HG03558 (cell line): ENCODE data around the gene HAS3.

ENCODE experiments used
- ATAC-seq: cut with Tn5 transposase; IDR thresholded peaks from one replicate; pipeline ENCODE4 v1.9.1; 2021; ENCODE audit warnings: moderate number of reproducible peaks; ENCODE audit not compliant: unreplicated experiment; ENCODE audit errors: extremely low read depth

Gene HAS3

GRCh38 chr16:69088684-69089083 is 16.8 kb upstream of the HAS3 start:
- ATAC-seq = no peak

GRCh38 chr16:69089091-69089910 is 16.2 kb upstream of the HAS3 start:
- ATAC-seq = no peak

GRCh38 chr16:69093974-69094373 is 11.5 kb upstream of the HAS3 start:
- no peak for ATAC-seq

GRCh38 chr16:69094501-69094900 is 11.0 kb upstream of the HAS3 start:
- no peak for ATAC-seq

GRCh38 chr16:69095193-69095592 is 10.3 kb upstream of the HAS3 start:
- ATAC-seq = no peak

- ATAC-seq = no peak
Observed at GRCh38 chr16:69100071-69100691, 5.3 kb upstream of the HAS3 start.

GRCh38 chr16:69106491-69107315 is 1.2 kb downstream of the HAS3 start:
- no peak for ATAC-seq

GRCh38 chr16:69107316-69107962 is 2.0 kb downstream of the HAS3 start:
- no peak for ATAC-seq

- ATAC-seq = no peak
Observed at GRCh38 chr16:69108064-69108904, 2.8 kb downstream of the HAS3 start.

GRCh38 chr16:69108905-69109252 is 3.4 kb downstream of the HAS3 start:
- ATAC-seq = no peak

GRCh38 chr16:69109486-69110270 is 4.2 kb downstream of the HAS3 start:
- ATAC-seq = no peak

- ATAC-seq = no peak
Observed at GRCh38 chr16:69110406-69110805, 5.0 kb downstream of the HAS3 start.

- no peak for ATAC-seq
Observed at GRCh38 chr16:69111216-69111875, 5.9 kb downstream of the HAS3 start.

- ATAC-seq = no peak
Observed at GRCh38 chr16:69111876-69112230, 6.4 kb downstream of the HAS3 start.

- no peak for ATAC-seq
Observed at GRCh38 chr16:69112285-69113129, 7.1 kb downstream of the HAS3 start.

GRCh38 chr16:69113216-69113615 is 7.8 kb downstream of the HAS3 start:
- ATAC-seq = no peak

GRCh38 chr16:69114346-69114975 is 9.0 kb downstream of the HAS3 start:
- ATAC-seq = no peak
